ENCODE data around the gene CD44. TPM values are rescaled to one million over a fixed set of nuclear protein-coding genes. Genes with fewer than 3 reads are reported as not detected.

The CD44 gene
- total RNA-seq, 3 donors from 2014 or later (not counting 1 experiment from before 2014, with no cell fraction given): 354 to 638 (median 490) TPM

DNA sequence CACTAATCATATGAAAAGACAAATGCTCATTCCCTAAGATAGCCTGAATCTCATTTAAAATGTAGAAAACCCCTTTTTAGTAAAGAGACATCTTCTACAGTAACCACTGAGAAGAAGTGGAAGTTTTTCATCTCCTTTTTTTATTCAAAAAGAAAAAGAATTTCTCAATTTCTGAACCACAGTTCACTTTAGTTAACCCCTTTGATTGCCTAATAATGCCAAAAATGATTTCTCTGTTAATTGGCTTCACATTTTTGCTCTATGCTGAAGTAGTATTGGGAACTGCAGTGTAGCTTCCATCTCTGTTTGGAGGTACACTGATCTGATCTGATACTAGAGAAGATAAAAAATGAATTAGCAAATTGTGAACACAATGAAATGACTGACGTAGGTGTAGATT, 58.3 kb downstream of the CD44 start:
- no peaks in the 10 kb centered on the region for H3K27me3 Mint-ChIP-seq (ENCODE audit: low read depth in 2 of 2)
- no peak overlapping the region for H3K27ac ChIP-seq (ENCODE audit: low read length)
- 100% methylated on average over 1 of the region's 1 CpG for WGBS (ENCODE audit: insufficient coverage)
- H3K4me3 Mint-ChIP-seq: no peak overlapping the region
- intact Hi-C loops (cut with micrococcal nuclease): no loop called here
- no peak for DNase-seq
- H3K4me1 ChIP-seq (ENCODE audit: control insufficient read depth, insufficient read depth, low read length): no peaks in the 10 kb centered on the region
- H3K9me3 ChIP-seq (ENCODE audit: control insufficient read depth, insufficient read depth, low read length): no peaks in the 10 kb centered on the region
- H3K4me3 ChIP-seq (ENCODE audit: low read length): no peak overlapping the region
- peak overlapping the region; percentile 40 to 64 for H3K27ac Mint-ChIP-seq
- peaks cover 86% of the 10 kb centered on the region for H3K36me3 ChIP-seq (ENCODE audit: control insufficient read depth, insufficient read depth, low read length)
- H3K9me3 Mint-ChIP-seq: no peaks in the 10 kb centered on the region
- ATAC-seq: no peak
- TF ChIP-seq, protein P1, sequence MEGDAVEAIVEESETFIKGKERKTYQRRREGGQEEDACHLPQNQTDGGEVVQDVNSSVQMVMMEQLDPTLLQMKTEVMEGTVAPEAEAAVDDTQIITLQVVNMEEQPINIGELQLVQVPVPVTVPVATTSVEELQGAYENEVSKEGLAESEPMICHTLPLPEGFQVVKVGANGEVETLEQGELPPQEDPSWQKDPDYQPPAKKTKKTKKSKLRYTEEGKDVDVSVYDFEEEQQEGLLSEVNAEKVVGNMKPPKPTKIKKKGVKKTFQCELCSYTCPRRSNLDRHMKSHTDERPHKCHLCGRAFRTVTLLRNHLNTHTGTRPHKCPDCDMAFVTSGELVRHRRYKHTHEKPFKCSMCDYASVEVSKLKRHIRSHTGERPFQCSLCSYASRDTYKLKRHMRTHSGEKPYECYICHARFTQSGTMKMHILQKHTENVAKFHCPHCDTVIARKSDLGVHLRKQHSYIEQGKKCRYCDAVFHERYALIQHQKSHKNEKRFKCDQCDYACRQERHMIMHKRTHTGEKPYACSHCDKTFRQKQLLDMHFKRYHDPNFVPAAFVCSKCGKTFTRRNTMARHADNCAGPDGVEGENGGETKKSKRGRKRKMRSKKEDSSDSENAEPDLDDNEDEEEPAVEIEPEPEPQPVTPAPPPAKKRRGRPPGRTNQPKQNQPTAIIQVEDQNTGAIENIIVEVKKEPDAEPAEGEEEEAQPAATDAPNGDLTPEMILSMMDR (IDR thresholded peaks at IDR 0.05): no peak
- H3K4me1 Mint-ChIP-seq: peaks cover 24 to 26% of the 10 kb centered on the region in 2 donors
- no peaks in the 10 kb centered on the region for H3K27me3 ChIP-seq (ENCODE audit: control insufficient read depth, insufficient read depth, low read length)
- peaks cover 35% of the 10 kb centered on the region for H3K36me3 Mint-ChIP-seq

DNA sequence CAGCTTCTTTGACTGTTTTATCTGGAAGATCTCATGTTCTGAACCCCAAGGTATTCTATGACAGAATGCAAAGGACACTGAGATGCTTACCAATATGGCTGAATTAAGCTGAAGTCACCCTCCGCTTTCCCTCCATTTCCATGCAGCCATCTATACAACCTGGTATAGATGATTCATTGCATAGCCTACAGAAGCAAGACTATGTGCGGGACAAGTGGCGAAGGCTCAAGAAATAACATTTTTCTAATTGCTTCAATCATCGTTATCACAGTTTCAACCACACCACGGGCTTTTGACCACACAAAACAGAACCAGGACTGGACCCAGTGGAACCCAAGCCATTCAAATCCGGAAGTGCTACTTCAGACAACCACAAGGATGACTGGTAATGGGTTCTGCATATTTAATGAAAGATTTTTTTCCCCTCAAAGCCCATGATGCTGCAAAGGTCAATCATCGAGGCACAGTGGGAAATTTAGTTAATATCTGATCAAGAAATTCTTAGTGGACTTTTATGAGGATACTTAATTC, 61.9 kb downstream of the CD44 start:
- peaks cover 55% of the 10 kb centered on the region for H3K36me3 Mint-ChIP-seq
- H3K4me3 Mint-ChIP-seq: no peak overlapping the region
- H3K36me3 ChIP-seq (ENCODE audit: control insufficient read depth, insufficient read depth, low read length): peaks cover 87% of the 10 kb centered on the region
- intact Hi-C loops (cut with micrococcal nuclease): no loop called here
- no peaks in the 10 kb centered on the region for H3K27me3 ChIP-seq (ENCODE audit: control insufficient read depth, insufficient read depth, low read length)
- 84% methylated on average over 7 of the region's 7 CpGs for WGBS (ENCODE audit: insufficient coverage)
- peaks cover 18 to 19% of the 10 kb centered on the region in 2 donors for H3K4me1 Mint-ChIP-seq
- ATAC-seq (no peak), DNase-seq (no peak)
- H3K4me1 ChIP-seq (ENCODE audit: control insufficient read depth, insufficient read depth, low read length): no peaks in the 10 kb centered on the region
- no peak overlapping the region for H3K4me3 ChIP-seq (ENCODE audit: low read length)
- peak overlapping the region in 1 of 2 donors; percentile 58 for H3K27ac Mint-ChIP-seq
- TF ChIP-seq, protein P1 (IDR thresholded peaks at IDR 0.05): no peak
- no peaks in the 10 kb centered on the region for H3K9me3 Mint-ChIP-seq
- H3K27me3 Mint-ChIP-seq (ENCODE audit: low read depth in 2 of 2): no peaks in the 10 kb centered on the region
- H3K9me3 ChIP-seq (ENCODE audit: control insufficient read depth, insufficient read depth, low read length): no peaks in the 10 kb centered on the region
- no peak overlapping the region for H3K27ac ChIP-seq (ENCODE audit: low read length)

DNA sequence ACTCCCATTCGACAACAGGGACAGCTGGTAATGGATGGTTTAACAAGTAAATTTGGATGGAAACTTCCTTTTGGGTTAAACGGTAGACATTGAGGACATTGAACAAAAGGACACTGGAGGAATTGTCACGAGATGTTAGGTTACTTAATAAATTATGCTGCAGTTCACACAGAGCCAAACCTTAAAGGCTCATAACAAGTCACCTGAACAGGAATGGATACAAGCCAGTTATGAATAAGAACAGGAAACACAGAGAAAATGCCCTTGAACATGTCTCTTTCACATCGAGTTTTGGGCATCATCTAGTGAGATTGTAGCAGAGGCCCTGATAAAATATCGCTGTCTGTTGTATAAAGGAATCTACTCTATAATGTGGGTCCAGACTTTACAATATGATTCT, 65.6 kb downstream of the CD44 start:
- DNase-seq (no peak), ATAC-seq (no peak)
- WGBS (ENCODE audit: insufficient coverage): 93% methylated on average over 5 of the region's 5 CpGs
- Mint-ChIP-seq H3K36me3 (peaks cover 46% of the 10 kb centered on the region), H3K27me3 (ENCODE audit: low read depth in 2 of 2) (no peaks in the 10 kb centered on the region), H3K27ac (peak overlapping the region in 1 of 2 donors; percentile 31), H3K4me3 (no peak overlapping the region), H3K9me3 (no peaks in the 10 kb centered on the region), H3K4me1 (peaks cover 10 to 12% of the 10 kb centered on the region in 2 donors)
- Histone ChIP-seq H3K4me1 (ENCODE audit: control insufficient read depth, insufficient read depth, low read length) (no peaks in the 10 kb centered on the region), H3K4me3 (ENCODE audit: low read length) (no peak overlapping the region), H3K27ac (ENCODE audit: low read length) (no peak overlapping the region), H3K27me3 (ENCODE audit: control insufficient read depth, insufficient read depth, low read length) (no peaks in the 10 kb centered on the region), H3K36me3 (ENCODE audit: control insufficient read depth, insufficient read depth, low read length) (peaks cover 79% of the 10 kb centered on the region), H3K9me3 (ENCODE audit: control insufficient read depth, insufficient read depth, low read length) (no peaks in the 10 kb centered on the region)
- intact Hi-C loops (cut with micrococcal nuclease): no loop called here
- TF ChIP-seq, protein P1 (IDR thresholded peaks at IDR 0.05): no peak

DNA sequence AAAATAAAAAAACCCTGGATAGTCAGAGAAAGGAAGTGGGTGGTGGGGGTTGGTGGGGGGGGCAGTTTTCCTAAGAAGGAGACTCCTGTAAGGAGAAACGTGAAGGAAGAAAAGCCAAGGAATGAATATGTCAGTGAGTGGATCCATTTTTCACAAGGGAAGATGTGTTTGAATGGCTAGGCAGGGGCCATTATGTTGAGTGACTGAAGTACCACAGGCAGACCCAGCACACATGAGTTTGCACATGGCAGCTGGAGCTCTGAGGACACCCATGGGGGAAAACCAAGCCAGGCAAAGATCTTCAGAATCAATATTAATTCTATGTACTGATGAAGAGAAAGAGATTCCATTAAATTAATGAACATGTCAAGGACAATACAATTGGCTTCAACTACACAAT, 67.6 kb downstream of the CD44 start:
- peak in 1 of 3 donors; percentile 22 for ATAC-seq
- WGBS (ENCODE audit: insufficient coverage): 96% methylated on average over 1 of the region's 1 CpG
- peaks cover 0 to 10% of the 10 kb centered on the region in 2 donors for H3K4me1 Mint-ChIP-seq
- no peak overlapping the region for H3K4me3 Mint-ChIP-seq
- no peaks in the 10 kb centered on the region for H3K9me3 ChIP-seq (ENCODE audit: control insufficient read depth, insufficient read depth, low read length)
- peaks cover 81% of the 10 kb centered on the region for H3K36me3 ChIP-seq (ENCODE audit: control insufficient read depth, insufficient read depth, low read length)
- H3K9me3 Mint-ChIP-seq: peaks cover 0 to 3% of the 10 kb centered on the region in 2 donors
- H3K4me1 ChIP-seq (ENCODE audit: control insufficient read depth, insufficient read depth, low read length): no peaks in the 10 kb centered on the region
- H3K27me3 ChIP-seq (ENCODE audit: control insufficient read depth, insufficient read depth, low read length): no peaks in the 10 kb centered on the region
- intact Hi-C loops (cut with micrococcal nuclease): no loop called here
- TF ChIP-seq, protein P1 (IDR thresholded peaks at IDR 0.05): no peak
- no peak overlapping the region for H3K27ac ChIP-seq (ENCODE audit: low read length)
- H3K27me3 Mint-ChIP-seq (ENCODE audit: low read depth in 2 of 2): no peaks in the 10 kb centered on the region
- H3K27ac Mint-ChIP-seq: peak overlapping the region in 1 of 2 donors; percentile 30
- H3K36me3 Mint-ChIP-seq: peaks cover 46% of the 10 kb centered on the region
- DNase-seq: no peak
- H3K4me3 ChIP-seq (ENCODE audit: low read length): no peak overlapping the region

Data from natural killer cell (primary cell).